ENCODE measurements around the gene MROH7. TPM values are rescaled to one million over a fixed set of nuclear protein-coding genes. Genes with fewer than 3 reads are reported as not detected.

MROH7 gene
- total and polyA plus RNA-seq, 8 donors: 0.38 to 4.6 (median 1.1) TPM

DNA sequence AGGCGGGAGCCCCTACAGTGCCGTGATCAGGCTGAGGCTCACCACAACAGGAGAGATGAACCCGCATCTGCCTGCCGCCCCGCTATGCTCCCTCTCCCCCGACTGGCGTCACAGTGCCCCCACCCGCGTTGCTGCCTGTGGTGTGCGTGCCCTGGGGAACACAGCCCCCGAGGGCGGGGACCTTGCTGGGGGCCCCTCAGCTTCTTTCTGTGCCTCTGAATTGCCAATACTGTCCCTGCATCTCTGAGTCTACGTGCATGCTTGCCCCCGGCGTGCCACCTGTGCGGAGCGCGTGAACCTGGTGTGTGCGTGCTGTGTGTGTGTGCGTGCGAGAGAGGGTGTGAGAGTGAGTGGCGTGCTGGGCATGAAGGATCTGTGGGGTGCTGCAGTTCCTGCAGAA is 112.5 kb downstream of the MROH7 start:
- no peak overlapping the region for H3K4me3 ChIP-seq
- intact Hi-C loops (cut with DNase I): no loop called here
- ATAC-seq: no peak
- no peaks in the 10 kb centered on the region for H3K4me1 ChIP-seq
- DNase-seq: peak in 1 of 6 donors; percentile 48
- H3K27me3 ChIP-seq: no peaks in the 10 kb centered on the region
- H3K27ac ChIP-seq: no peak overlapping the region
- no peak for FAIRE-seq
- 94 to 96% methylated on average over 22 of the region's 22 CpGs for WGBS, 2 donors
- H3K36me3 ChIP-seq: peaks cover 0 to 17% (median 0%) of the 10 kb centered on the region in 3 donors
- no peaks in the 10 kb centered on the region for H3K9me3 ChIP-seq
- TF ChIP-seq CTCF (IDR thresholded peaks at IDR 0.05): no peak

- H3K27me3 ChIP-seq: no peaks in the 10 kb centered on the region
- H3K9me3 ChIP-seq: no peaks in the 10 kb centered on the region
- H3K36me3 ChIP-seq: peaks cover 0 to 17% (median 0%) of the 10 kb centered on the region in 3 donors
- intact Hi-C loops (cut with DNase I): no loop called here
- FAIRE-seq (no peak), DNase-seq (peak in 1 of 6 donors; percentile 74), ATAC-seq (no peak)
- no peak overlapping the region for H3K27ac ChIP-seq
- H3K4me3 ChIP-seq: no peak overlapping the region
- WGBS, 2 donors: 88 to 95% methylated on average over 23 to 25 of the region's 25 CpGs
- no peaks in the 10 kb centered on the region for H3K4me1 ChIP-seq
- TF ChIP-seq CTCF (IDR thresholded peaks at IDR 0.05): no peak
These were observed 113.1 kb downstream of the MROH7 start for GRCh38 chr1:54754486-54755285.

GRCh38 chr1:54757833-54758232 is 116.2 kb downstream of the MROH7 start:
- ATAC-seq: no peak
- TF ChIP-seq CTCF (IDR thresholded peaks at IDR 0.05): no peak
- 92 to 93% methylated on average over 9 of the region's 9 CpGs for WGBS, 2 donors
- Histone ChIP-seq H3K27ac (no peak overlapping the region), H3K4me1 (no peaks in the 10 kb centered on the region), H3K27me3 (no peaks in the 10 kb centered on the region), H3K9me3 (no peaks in the 10 kb centered on the region), H3K4me3 (no peak overlapping the region), H3K36me3 (peaks cover 0 to 17% (median 0%) of the 10 kb centered on the region in 3 donors)
- no peak for DNase-seq
- intact Hi-C loops (cut with DNase I): no loop called here
- FAIRE-seq: no peak

- DNase-seq (no peak), FAIRE-seq (no peak), ATAC-seq (no peak)
- H3K27ac ChIP-seq: no peak overlapping the region
- no peaks in the 10 kb centered on the region for H3K9me3 ChIP-seq
- TF ChIP-seq CTCF (IDR thresholded peaks at IDR 0.05): no peak
- H3K27me3 ChIP-seq: no peaks in the 10 kb centered on the region
- intact Hi-C loops (cut with DNase I): no loop called here
- H3K4me3 ChIP-seq: no peak overlapping the region
- peaks cover 0 to 17% (median 0%) of the 10 kb centered on the region in 3 donors for H3K36me3 ChIP-seq
- H3K4me1 ChIP-seq: peaks cover 0 to 8% (median 7%) of the 10 kb centered on the region in 3 donors
- WGBS, 2 donors: 83 to 84% methylated on average over 20 of the region's 20 CpGs
These were observed 117.2 kb downstream of the MROH7 start for GRCh38 chr1:54758678-54759348.

Other genes with a start within 250 kb of the MROH7 start
- gene SSBP3, start 235.4 kb upstream of the MROH7 start, total RNA-seq: 10 to 100 TPM; 20.5 to 25.2 (median 22.9) TPM
- 10 to 100 TPM; 16.4 to 31.0 TPM for gene SSBP3, start 235.4 kb upstream of the MROH7 start, polyA plus RNA-seq
- 1 to 10 TPM; 2.6 to 6.7 (median 3.1) TPM for gene ACOT11, start 93.6 kb upstream of the MROH7 start, total RNA-seq
- gene ACOT11, start 93.6 kb upstream of the MROH7 start, polyA plus RNA-seq: 1 to 10 TPM; 2.8 to 5.1 TPM
- under 1 TPM in 1 of 6 donors, not detected in 5; 0.12 TPM for gene FAM151A, start 18.3 kb upstream of the MROH7 start, total RNA-seq
- under 1 TPM in 1 of 2 donors, not detected in 1; 0.21 TPM for gene FAM151A, start 18.3 kb upstream of the MROH7 start, polyA plus RNA-seq
- 1 to 10 TPM; 4.5 to 9.9 (median 7.2) TPM for gene TTC4, start 74.1 kb downstream of the MROH7 start, total RNA-seq
- gene TTC4, start 74.1 kb downstream of the MROH7 start, polyA plus RNA-seq: 10 to 100 TPM in 1 of 2 donors, 1 to 10 TPM in 1; 7.3 to 14.4 TPM
- gene PARS2, start 122.7 kb downstream of the MROH7 start, total RNA-seq: 1 to 10 TPM; 1.0 to 3.6 (median 2.3) TPM
- 1 to 10 TPM in 1 of 2 donors, under 1 TPM in 1; 0.61 to 1.7 TPM for gene PARS2, start 122.7 kb downstream of the MROH7 start, polyA plus RNA-seq
- 10 to 100 TPM in 1 of 6 donors, 1 to 10 TPM in 5; 6.7 to 10.6 (median 7.7) TPM for gene TTC22, start 159.5 kb downstream of the MROH7 start, total RNA-seq
- gene TTC22, start 159.5 kb downstream of the MROH7 start, polyA plus RNA-seq: 1 to 10 TPM; 6.1 to 6.2 TPM
- 10 to 100 TPM; 10.6 to 64.7 (median 38.5) TPM for gene DHCR24, start 245.4 kb downstream of the MROH7 start, total RNA-seq
- 10 to 100 TPM; 10.6 to 11.3 TPM for gene DHCR24, start 245.4 kb downstream of the MROH7 start, polyA plus RNA-seq